ENCODE measurements around the gene EOGT.

EOGT gene

DNA sequence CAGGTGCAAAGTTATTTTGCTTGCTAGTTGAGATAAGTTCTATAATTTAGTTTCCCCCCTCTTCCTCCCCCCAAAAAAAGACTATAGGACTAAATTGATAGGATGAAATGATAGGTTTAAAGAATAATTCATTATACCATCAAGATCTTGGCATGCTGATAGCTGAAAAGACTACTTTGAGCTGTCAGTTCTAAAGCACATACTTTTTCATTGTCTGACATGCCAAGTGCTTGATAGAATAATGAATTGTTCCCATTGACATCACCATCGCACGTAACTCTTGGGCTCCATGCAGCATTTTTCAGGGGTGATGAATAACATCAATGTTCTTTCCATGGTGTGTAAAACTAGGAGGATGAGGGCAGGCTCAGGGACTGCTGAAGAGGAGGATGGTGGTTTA is 48.8 kb downstream of the EOGT start:
- TF ChIP-seq, protein P1, sequence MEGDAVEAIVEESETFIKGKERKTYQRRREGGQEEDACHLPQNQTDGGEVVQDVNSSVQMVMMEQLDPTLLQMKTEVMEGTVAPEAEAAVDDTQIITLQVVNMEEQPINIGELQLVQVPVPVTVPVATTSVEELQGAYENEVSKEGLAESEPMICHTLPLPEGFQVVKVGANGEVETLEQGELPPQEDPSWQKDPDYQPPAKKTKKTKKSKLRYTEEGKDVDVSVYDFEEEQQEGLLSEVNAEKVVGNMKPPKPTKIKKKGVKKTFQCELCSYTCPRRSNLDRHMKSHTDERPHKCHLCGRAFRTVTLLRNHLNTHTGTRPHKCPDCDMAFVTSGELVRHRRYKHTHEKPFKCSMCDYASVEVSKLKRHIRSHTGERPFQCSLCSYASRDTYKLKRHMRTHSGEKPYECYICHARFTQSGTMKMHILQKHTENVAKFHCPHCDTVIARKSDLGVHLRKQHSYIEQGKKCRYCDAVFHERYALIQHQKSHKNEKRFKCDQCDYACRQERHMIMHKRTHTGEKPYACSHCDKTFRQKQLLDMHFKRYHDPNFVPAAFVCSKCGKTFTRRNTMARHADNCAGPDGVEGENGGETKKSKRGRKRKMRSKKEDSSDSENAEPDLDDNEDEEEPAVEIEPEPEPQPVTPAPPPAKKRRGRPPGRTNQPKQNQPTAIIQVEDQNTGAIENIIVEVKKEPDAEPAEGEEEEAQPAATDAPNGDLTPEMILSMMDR (conservative IDR thresholded peaks at IDR 0.05; ENCODE audit: low read depth, low read length), result no peak
- H3K4me3 ChIP-seq (ENCODE audit: low read depth, low read length), result no peak overlapping the region
- DNase-seq (ENCODE audit: low read depth), result no peak

DNA sequence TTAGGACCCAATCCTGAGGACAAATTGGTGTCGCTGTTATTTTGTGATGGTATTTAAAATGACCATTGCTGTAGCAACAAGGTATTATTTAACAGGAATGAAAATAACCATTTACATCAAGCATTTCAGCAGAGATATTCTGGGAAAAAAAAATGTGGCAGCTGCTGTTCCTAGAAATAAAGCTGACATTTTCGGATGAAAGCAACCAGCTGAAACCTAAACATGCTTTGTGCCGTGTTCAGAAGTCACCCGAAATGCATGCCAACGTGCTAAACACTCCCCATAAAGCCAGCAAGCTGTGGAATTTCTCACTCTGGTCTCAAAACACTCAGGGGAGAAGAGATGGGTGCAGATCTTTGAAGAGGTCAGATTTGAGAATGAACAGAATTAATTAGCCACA is 49.6 kb downstream of the EOGT start:
- TF ChIP-seq, protein P1 (conservative IDR thresholded peaks at IDR 0.05; ENCODE audit: low read depth, low read length), result no peak
- H3K4me3 ChIP-seq (ENCODE audit: low read depth, low read length), result no peak overlapping the region
- DNase-seq (ENCODE audit: low read depth), result no peak

DNA sequence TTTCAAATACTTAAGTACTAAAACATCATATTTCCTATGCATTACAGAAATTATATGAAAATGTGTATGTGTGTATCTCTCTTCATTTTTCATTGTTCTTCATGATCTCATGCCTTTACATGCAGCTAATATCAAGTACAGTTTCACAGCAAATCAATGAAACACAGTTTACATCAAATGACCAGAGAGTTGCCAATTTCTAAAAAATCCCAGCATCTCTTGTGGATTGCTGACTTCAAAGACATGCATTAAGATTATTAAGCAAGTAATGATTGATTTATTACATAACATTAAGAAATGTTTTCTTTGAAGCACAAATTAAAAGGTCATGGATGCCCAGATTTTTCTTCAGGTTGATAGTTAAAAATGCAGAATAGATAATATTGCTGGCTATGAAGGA is 50.1 kb downstream of the EOGT start:
- H3K4me3 ChIP-seq (ENCODE audit: low read depth, low read length), result no peak overlapping the region
- DNase-seq (ENCODE audit: low read depth), result no peak
- TF ChIP-seq, protein P1 (conservative IDR thresholded peaks at IDR 0.05; ENCODE audit: low read depth, low read length), result no peak

GRCh38 chr3:68958932-68959331 is 54.6 kb downstream of the EOGT start:
- no peak for DNase-seq (ENCODE audit: low read depth)
- no peak overlapping the region for H3K4me3 ChIP-seq (ENCODE audit: low read depth, low read length)
- TF ChIP-seq, protein P1 (conservative IDR thresholded peaks at IDR 0.05; ENCODE audit: low read depth, low read length), result no peak

DNA sequence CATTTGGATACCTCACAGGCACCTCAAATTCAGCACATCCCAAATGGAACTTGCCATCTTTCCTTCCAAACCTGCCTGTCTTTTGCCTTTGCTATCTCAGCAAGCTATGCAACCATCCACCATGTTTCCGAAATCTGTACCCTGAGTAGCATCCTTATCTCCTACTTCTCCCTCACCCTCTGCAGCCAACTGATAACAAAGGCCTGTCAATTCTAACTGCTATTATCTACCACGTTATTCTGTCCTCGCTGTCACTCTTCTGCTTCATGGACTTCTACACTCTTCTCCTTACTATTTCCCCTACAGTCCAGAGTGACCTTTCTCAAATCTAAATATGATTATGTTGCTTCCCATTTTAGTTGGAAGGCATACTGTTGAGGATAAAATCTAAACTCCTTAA is 55.6 kb downstream of the EOGT start:
- DNase-seq (ENCODE audit: low read depth), result no peak
- H3K4me3 ChIP-seq (ENCODE audit: low read depth, low read length), result no peak overlapping the region
- TF ChIP-seq, protein P1 (conservative IDR thresholded peaks at IDR 0.05; ENCODE audit: low read depth, low read length), result no peak

- no peak overlapping the region for H3K4me3 ChIP-seq (ENCODE audit: low read depth, low read length)
- TF ChIP-seq, protein P1 (conservative IDR thresholded peaks at IDR 0.05; ENCODE audit: low read depth, low read length), result no peak
- no peak for DNase-seq (ENCODE audit: low read depth)
Measured at GRCh38 chr3:68953816-68954444, 59.6 kb downstream of the EOGT start.

- TF ChIP-seq, protein P1 (conservative IDR thresholded peaks at IDR 0.05; ENCODE audit: low read depth, low read length), result no peak
- no peak overlapping the region for H3K4me3 ChIP-seq (ENCODE audit: low read depth, low read length)
- DNase-seq (ENCODE audit: low read depth), result no peak
Measured at GRCh38 chr3:68945225-68945624, 68.3 kb downstream of the EOGT start.
